GM18508 (cell line): ENCODE results near the gene RPSA.
A peak's percentile ranks its signal among the peaks of the same experiment; 100 is the strongest.
"Not testable (repeated sequence)": the region's sequence is repeated elsewhere in the genome, so short reads cannot be mapped to it uniquely, and the experiment has no call there.

Experiments
- ATAC-seq: cut with Tn5 transposase; IDR thresholded peaks from one replicate; pipeline ENCODE4 v1.9.1; 2021; ENCODE audit warnings: moderate number of reproducible peaks; ENCODE audit not compliant: insufficient read depth, unreplicated experiment

RPSA gene

DNA sequence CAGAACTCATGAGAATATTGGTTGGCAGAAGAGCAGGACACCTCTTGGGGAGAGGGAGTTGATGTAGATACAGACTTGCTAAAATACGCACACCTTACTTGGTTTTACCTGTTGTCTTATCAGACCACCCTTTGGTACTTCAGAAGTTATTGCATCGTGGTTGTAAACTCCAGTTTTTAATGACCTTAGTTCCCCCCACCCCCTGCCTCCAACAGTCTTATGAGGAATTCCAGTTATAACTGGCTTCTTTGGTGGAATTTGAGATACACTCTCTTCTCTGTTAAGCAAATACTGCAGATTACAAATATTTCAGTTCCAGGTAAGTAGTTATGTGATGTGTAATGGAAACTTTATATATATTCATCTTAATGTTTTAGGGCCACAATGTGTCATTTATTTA lies 18.4 kb upstream of the RPSA start:
- ATAC-seq = no peak

DNA sequence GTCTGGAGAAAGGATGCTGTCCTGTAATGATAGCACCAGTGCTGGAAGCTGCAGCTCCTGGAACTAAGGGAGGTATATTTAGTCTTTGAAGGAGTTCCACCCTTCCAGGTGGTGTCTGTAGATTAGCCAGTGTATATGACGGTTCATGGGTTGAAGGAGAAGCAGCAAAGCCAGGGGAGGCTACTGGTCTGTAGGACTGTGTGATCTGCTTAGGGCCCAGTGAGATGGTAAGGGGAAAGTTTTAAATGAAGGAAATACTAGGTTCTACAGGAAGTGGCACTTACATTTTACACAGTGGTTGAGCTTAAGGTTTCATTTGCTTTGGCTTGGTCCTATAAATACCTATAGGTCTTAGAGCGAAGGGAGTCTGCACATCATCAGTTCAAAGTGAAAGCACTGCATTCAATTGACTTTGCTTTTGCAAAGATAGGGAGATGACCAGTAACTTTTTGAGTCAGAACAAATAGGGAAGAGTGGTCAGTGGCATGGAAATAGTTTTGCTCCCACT lies 17.7 kb upstream of the RPSA start:
- ATAC-seq = peak; percentile 93

DNA sequence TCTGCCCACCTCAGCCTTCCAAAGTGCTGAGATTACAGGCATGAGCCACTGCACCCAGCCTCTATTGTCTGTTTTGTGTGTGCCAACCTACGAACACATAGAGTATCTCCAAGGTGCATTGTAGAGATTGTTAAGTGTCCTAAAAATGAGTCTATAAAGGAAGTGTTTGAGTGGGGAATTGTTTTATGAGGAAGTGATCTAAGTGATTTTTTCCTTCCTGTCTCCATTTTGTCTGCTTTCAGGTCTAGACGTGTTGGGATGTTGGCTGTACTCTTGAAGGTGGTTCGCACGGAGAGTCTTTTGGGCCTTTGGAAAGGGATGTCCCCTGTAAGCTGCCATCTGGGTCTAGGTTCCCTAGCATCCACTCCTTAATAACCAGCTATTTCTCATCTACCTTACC lies 16.3 kb upstream of the RPSA start:
- no peak for ATAC-seq

DNA sequence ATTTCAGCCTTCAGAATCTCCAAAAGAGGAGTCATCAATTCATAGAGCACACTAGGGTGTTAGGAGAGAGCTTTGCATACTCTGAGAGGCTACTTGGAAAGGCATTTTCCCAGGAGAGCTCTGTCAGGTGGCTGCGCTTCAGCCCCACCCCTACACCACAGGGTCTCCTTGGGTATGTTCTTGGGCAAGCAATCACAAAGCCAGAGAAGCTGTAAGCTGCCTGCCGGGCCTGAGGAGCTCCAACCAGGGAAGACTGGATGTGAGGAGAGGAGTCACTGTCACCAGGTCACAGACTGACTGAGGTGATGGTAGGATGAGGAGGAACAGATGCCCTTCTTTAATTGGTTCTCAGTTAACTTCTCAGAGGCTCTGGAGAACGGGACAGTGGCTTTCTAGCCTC lies 9.8 kb upstream of the RPSA start:
- no peak for ATAC-seq

DNA sequence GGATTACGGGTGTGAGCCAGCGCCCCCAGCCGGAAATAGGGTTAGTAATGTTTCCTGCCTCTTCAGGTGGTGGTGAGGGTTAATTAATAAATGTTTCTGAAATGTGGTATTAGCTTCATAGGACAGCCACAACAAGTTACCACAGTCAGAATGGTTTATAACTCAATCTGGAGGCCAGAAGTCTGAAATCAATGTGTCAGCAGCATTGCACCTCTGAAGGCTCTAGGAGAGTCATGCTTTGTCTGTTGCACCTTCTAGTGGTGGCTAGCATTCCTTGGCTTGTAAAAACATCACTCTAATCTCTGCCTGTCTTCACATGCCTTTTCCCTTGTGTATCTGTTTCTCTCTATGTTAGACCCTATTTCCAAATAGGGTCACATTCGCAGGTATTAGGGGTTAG lies 7.8 kb upstream of the RPSA start:
- no peak for ATAC-seq

DNA sequence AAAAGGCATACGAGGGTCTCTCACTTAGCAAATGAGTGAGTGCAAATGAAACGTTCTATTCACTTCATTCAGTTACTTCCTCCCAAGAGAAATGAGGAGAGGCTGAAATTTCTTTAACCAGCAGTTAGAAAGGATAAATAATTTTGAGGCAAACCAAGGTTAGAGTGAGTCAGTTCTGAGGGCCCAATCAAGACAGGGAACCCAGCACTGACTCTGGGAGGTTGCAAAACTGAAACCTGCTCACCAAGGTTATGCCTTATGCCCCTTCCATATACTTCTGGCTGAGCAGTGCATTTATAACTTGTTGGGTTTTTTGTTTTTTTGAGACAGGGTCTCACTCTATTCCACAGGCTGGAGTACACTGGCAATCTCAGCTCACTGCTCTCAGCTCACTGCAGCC lies 4.5 kb upstream of the RPSA start:
- ATAC-seq = no peak

GRCh38 chr3:39404943-39405686 lies 1.4 kb upstream of the RPSA start:
- no peak for ATAC-seq

- ATAC-seq = no peak
These were observed 693 bp upstream of the RPSA start for GRCh38 chr3:39405687-39406367.

- ATAC-seq = no peak
These were observed 724 bp downstream of the RPSA start for GRCh38 chr3:39407259-39407629.

GRCh38 chr3:39407773-39408492 lies 1.4 kb downstream of the RPSA start:
- no peak for ATAC-seq

DNA sequence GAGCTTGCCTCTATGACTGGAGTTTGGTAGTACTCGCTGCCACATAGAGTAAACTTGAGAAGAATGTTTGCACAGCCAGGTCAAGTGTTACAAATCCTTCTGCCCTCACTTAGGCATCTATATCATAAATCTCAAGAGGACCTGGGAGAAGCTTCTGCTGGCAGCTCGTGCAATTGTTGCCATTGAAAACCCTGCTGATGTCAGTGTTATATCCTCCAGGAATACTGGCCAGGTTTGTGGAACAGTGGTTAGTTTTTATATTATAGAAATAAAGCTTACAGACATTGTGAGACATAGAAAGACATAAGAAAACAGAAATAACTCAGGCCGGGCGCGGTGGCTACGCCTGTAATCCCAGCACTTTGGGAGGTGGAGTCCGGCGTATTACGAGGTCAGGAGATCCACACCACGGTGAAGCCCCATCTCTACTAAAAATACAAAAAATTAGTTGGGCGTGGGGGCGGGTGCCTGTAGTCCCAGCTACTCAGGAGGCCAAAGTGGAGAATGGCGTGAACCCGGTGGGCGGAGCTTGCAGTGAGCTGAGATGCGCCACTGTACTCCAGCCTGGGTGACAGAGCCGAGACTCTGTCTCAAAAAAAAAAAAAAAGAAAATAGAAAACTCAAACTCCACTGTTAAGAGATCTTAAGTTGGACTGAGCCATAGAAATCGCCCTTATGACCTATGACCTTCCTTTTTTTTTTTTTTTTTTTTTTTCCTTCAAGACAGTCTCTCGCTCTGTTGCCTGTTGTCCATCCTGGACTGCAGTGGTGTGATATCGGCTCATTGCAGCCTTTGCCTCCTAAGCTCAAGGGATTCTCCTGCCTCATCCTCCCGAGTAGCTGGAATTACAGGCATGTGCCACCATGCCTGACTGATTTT lies 2.2 kb downstream of the RPSA start:
- no peak for ATAC-seq

DNA sequence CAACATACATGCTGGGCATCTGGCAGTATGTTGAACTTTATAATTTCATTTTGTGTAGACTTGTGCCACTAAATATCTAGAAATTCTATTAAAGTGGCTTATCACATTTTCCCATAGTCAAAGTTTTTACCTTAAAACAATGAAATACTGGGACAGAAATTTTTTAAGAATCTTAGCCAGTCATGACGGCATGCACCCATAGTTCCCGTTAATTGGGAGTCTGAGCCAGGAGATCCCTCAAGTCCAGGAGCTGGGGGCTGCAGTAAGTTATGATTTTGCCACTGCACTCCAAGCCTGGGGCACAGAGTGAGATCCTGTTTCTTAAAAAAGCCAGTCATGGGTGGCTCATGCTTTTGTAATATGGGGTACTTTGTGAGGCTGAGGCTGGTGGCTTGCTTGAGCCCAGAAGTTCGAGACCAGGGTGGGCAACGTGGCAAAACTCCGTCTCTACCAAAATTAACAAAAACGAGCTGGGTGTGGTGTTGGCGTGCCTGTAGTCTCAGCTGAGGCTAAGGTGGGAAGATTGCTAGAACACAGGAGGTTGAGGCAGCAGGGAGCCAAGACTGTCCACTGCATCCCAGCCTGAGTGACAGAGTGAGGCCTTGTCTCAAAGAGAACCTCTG lies 3.1 kb downstream of the RPSA start:
- ATAC-seq = no peak

GRCh38 chr3:39410893-39411292 lies 4.4 kb downstream of the RPSA start:
- no peak for ATAC-seq

- no peak for ATAC-seq
These were observed 6.2 kb downstream of the RPSA start for GRCh38 chr3:39412668-39413260.

GRCh38 chr3:39413691-39414420 lies 7.3 kb downstream of the RPSA start:
- no peak for ATAC-seq

DNA sequence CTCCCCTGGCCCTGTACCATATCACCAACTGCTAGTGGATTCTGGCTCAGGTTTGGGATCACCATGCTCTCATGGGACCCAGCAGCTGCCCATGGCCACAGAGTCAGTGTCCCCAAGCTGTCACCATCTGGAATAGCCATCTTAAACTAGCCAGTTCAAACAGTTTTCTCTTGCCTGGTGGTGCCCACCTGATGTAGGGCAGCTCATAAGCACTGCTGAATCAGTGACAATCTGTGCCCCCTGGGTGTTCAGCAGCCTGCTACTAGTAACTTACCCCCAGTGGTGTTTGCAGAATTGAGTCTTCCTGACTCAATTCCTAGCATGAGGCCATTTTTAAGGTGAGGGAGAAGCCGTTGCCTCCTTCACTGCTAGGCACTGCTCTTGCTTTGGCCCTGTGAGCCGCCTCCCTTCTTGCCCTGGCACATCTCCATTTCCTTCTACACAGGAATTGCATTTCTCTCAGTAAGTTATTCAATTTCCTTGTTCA lies 7.9 kb downstream of the RPSA start:
- ATAC-seq = no peak

- not testable (repeated sequence) for ATAC-seq
These were observed 8.8 kb downstream of the RPSA start for GRCh38 chr3:39415302-39415701.

DNA sequence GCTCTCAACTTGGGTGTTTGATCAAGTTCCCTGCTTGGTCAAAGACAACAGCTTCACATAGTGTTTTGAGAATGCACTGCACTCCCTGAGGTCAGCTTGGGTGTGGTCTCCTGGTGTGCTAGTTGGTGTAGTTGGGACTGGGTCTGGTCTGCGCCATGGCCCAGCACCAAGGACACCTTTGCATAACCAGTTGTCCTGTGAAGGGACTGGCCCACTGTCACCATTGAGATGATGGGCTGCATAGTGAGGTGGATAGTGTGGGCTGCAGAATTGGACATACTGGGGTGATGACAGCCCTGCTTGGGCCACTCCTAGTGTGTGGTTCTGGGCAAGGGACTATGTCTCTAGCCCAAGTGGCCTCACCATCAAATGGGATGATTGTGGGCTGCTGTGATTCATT lies 9.5 kb downstream of the RPSA start:
- no peak for ATAC-seq

- ATAC-seq = not testable (repeated sequence)
These were observed 10.5 kb downstream of the RPSA start for GRCh38 chr3:39416998-39417397.
